GM21390 (cell line): ENCODE measurements around the gene PODN.

Experiments
- ATAC-seq: cut with Tn5 transposase; IDR thresholded peaks from one replicate; pipeline ENCODE4 v1.9.1; 2021; ENCODE audit not compliant: unreplicated experiment

PODN gene

DNA sequence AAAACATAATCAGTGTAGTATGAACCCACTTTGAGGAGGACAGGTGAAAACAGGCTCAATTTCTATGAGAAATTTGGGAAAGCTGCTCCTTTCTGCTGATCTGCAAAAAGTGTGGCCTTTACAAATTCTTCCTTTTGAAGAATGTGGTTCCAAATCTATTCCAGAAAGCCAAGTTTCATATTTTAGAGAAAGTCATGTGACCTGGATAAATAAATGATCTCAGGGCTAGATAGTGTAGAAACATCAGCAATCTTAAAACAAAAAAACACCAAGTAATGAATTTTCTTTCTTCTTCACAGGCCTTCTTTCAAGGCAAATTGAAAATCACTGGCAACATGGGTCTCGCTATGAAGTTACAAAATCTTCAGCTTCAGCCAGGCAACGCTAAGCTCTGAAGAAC lies 11.7 kb upstream of the PODN start:
- no peak for ATAC-seq

- no peak for ATAC-seq
Observed at GRCh38 chr1:53051676-53052075, 10.3 kb upstream of the PODN start.

DNA sequence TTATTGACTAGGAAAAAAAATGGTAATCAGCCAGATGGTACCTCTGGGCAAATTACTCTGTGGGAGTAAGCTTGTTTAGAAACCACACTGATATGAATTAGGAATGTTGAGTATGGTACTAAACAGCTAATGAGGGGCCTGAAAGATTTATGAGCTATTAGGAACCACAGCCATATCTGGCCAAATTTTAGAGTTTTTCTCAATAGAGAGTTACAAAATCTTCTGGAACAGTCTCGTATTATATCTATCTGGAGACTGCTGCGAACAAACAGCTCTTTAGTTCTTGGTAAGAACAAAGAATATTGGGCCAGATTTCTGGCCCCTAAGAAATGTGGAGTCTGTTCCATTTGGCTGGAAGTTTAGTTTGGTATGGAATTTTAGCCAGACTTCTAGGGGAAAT lies 4.9 kb upstream of the PODN start:
- no peak for ATAC-seq

DNA sequence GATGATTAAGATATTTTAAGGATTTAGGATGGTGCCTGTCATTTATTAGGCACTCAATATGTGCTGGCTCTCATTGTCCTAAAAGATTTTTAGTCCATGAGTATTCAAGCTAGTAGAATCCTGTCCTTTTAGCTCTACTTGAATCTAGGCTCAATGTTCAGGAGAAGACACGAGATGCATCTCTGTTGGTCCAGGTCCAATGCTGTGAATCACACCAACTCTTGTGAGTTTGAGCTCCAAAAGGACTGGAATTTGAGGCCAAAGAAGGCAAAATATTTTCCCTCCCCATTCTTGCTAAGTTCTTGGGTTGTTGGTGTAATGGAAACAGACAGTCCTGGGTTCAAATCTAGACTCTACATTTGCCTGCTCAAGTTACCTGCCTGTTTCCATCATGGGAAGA lies 1.4 kb upstream of the PODN start:
- no peak for ATAC-seq

GRCh38 chr1:53061123-53061858 lies 722 bp upstream of the PODN start:
- ATAC-seq = no peak

DNA sequence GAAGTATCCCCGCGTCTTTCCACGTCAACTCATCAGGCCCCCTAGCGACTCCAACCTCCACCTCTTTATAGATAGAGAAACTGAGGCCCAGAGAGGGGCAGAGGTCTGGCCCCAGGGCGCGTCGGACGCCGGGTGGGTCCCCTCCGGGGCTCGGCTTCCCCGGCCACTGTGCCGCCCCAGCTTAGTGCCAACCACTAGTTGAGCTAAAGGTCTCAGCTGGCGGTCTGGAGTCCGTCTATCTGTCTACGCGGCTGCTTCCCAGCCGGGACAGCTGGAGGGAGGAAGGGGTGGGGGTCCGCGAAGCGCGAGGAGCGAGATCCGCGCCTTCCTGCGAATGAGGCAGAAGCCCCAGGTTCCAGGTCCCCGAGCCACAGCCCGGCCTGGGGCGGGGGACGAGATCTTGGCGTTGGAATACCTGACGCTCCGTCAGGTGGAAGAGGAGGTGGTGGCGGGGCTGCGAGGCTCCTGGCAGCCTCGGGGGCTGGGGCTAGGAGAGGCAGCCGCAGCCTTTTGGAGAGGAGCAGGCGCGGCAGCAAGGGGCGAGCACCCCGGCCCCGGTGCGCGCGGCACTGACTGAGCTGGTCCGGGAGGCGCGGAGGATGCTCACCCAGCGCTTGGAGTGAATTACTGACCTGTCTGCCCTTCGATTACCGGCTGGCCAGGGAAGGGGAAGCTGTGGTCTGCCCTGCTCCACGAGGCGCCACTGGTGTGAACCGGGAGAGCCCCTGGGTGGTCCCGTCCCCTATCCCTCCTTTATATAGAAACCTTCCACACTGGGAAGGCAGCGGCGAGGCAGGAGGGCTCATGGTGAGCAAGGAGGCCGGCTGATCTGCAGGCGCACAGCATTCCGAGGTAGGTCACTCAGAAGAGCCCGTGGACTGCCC lies 937 bp downstream of the PODN start:
- ATAC-seq = no peak

DNA sequence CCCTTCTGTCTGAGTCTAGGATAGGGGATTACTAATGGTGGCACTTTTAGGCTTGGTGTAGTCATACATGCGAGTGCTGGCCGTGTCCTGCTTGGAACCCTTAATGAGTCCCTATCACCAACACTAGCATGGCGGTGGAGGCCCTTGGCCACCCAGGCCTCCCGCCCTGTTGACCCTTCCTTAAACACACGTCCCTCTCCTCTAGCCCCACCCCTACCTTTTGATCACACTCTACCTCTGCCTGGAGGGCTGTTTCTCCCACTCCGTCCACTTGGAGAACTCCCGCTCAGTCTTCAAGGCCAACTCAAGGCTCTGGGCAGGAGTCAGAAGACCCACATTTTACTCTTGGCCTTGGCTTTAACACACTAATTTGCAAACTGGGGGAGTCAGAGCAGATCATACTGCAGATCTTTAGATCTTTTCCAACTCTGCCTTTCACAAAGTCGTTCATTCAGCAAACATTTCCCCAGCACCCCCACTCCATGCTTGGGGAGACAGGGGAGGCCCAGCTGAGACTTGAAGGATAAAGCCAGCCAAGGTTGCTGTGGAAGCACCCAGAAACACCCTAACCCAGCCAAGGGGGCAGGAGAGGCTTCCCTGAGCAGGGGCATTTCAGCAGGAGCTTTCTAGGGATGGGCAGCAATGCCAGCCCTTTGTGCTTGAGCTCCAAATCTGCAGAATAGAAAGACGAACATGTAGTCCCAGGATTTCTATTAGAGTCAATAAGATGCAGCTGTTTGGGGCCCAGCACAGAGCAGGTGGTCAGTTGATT lies 1.9 kb downstream of the PODN start:
- ATAC-seq = no peak

GRCh38 chr1:53065391-53065790 lies 3.4 kb downstream of the PODN start:
- ATAC-seq = no peak

GRCh38 chr1:53066488-53066887 lies 4.5 kb downstream of the PODN start:
- no peak for ATAC-seq

- no peak for ATAC-seq
Observed at GRCh38 chr1:53066891-53067738, 5.1 kb downstream of the PODN start.

DNA sequence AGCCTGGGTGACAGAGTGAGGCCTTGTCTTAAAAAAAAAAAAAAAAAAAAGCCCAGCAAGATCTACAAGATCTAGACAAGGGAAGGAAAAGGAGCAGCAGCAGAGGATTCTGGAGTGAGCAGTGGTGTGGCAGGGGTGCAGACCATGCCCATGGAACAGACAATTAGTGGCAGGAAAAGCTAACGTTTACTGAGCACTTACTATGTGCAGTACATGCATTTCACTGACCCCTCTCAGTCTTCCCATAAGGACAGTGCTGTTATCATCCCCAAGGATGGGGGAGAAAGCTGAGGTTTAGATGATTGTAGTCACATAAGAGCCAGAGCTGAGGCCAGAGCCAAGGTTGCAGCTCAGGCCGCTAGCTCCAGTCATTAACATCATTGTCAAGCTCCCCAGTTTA lies 5.9 kb downstream of the PODN start:
- ATAC-seq = no peak

DNA sequence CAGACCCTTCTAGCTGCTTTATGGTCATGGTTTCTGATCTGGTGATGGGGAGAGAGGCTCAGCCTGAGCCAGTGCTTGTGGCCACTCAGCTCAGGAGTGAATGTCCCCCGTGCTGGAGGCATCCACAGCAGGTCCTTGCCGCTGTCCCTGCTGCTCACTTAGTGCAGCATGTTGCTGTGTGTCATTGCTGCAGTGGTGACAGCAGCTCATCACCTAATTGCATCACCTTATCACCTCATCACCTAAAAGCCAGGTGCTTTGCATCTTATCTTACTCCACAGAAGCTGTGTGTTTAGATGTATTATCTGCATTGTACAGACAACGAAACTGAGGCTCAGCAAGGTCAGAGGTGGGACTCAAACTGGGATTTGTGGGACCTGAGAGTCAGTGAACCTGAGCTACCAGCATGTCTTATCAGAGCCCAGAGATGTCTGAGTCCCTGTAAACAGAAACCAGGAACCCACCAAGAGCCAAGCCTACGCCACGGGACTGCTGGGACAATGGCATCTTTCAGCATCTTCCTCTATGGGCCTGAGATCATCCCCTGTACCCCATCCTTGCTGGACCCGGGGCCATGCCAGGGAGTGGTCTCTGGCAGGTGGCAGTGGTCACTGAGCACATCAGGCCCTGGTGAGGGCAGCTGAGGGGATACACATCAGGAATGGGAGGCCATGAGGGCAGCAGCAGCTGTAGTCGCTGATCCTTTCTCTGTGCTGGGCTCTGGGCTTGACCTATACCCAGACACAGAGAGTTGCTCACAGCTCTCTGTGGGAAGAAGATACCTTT lies 6.5 kb downstream of the PODN start:
- no peak for ATAC-seq

- no peak for ATAC-seq
Observed at GRCh38 chr1:53069265-53069662, 7.3 kb downstream of the PODN start.

- ATAC-seq = no peak
Observed at GRCh38 chr1:53069663-53070327, 7.8 kb downstream of the PODN start.

- ATAC-seq = no peak
Observed at GRCh38 chr1:53070621-53071020, 8.6 kb downstream of the PODN start.

DNA sequence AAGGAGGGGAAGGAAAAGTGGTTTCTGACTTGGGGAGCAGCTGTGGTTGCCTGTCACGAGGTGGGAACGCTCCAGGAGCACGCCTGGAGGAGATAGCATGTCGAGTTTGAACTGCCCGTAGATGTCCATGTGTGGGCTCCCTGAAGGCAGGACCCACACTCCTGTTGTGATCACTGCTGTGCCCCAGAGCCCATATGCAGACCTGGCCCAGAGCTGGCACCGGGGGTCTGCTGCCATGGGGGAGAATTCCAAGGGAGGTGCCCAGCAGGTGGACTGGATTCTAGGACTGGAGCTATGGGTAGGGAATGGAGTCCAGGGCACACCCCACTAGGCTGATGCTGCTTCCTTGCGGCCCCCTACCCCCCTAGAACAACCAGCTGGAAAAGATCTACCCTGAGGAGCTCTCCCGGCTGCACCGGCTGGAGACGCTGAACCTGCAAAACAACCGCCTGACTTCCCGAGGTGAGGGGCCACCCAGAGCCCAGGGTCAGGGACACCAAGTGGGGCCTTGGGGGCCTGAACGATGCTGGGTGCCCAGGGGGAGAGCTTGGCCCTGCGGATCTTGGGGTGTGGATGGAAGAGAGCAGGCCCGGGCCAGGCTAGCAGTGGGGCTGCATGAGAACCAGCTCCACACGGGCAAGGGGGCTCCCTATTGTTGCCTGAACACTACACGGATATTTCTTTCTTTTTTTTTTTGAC lies 9.3 kb downstream of the PODN start:
- no peak for ATAC-seq

DNA sequence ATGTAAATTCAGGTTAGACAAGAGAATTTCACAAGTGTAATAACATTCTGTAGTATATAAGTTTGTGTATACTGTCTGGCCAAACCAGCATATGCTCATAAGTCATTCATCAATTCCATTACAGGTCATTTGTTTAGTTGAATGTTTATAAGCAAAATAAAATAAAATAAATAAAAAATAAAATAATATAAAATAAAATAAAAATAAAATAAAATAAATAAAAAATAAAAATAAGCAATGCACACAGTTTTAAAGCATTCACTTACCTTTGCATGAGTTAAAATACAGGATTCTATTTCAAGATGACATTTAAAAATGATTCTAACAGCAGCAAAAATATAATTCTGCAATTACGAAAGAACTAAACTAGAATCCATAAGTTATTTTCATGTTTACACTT lies 9.9 kb downstream of the PODN start:
- ATAC-seq = no peak

GRCh38 chr1:53073287-53073686 lies 11.3 kb downstream of the PODN start:
- ATAC-seq = no peak

DNA sequence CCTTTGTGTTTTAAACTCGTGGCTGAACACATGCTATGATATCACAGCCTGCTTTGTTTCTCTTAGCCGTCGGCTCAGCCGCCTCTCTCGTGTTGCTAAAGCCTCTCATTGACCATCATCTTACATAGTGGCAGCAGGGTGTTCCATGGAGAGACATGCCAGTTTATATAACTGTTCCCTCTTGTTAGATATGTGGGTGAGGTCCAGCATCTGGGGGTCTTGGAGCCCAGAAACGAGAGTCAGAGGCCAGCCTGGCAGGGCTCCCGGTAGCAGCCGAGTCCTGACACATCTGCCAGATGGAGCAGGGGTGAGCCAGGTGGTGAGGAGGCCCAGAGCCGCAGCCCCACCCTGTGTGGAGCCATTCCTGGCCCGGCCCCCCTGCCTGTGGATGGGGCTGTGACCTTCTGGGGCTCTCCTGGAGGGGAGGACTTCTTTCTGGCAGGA lies 11.9 kb downstream of the PODN start:
- no peak for ATAC-seq
